ENCODE data around the gene GMPR.

Gene GMPR
- 2.5 to 27.8 (median 5.3) reads per million in 18 experiments for total RNA-seq

- peak; percentile 68 to 73 for DNase-seq
Measured at GRCh38 chr6:16238057-16238962, at the start of gene GMPR. TSS of gene GMPR (plus strand) at chr6:16238587. CDS start at chr6:16238694, 107 bp downstream.

GRCh38 chr6:16190214-16190613, 48.2 kb upstream of the GMPR start:
- no peak for DNase-seq

GRCh38 chr6:16196260-16196983, 42.0 kb upstream of the GMPR start:
- no peak for DNase-seq

- no peak for DNase-seq
Measured at GRCh38 chr6:16196984-16197546, 41.3 kb upstream of the GMPR start.

GRCh38 chr6:16198061-16198705, 40.2 kb upstream of the GMPR start:
- no peak for DNase-seq

GRCh38 chr6:16199804-16200203, 38.6 kb upstream of the GMPR start:
- no peak for DNase-seq

GRCh38 chr6:16200321-16200883, 38.0 kb upstream of the GMPR start:
- no peak for DNase-seq

GRCh38 chr6:16201706-16202105, 36.7 kb upstream of the GMPR start:
- DNase-seq, result no peak

- DNase-seq, result no peak
Measured at GRCh38 chr6:16204653-16205376, 33.6 kb upstream of the GMPR start.

GRCh38 chr6:16205377-16206144, 32.8 kb upstream of the GMPR start:
- no peak for DNase-seq

GRCh38 chr6:16206595-16207037, 31.8 kb upstream of the GMPR start:
- peak; percentile 72 to 76 for DNase-seq

GRCh38 chr6:16208989-16209388, 29.4 kb upstream of the GMPR start:
- no peak for DNase-seq

GRCh38 chr6:16209539-16209938, 28.8 kb upstream of the GMPR start:
- no peak for DNase-seq

GRCh38 chr6:16212276-16212675, 26.1 kb upstream of the GMPR start:
- DNase-seq, result no peak

- DNase-seq, result no peak
Measured at GRCh38 chr6:16216501-16217155, 21.8 kb upstream of the GMPR start.

- DNase-seq, result no peak
Measured at GRCh38 chr6:16217156-16217721, 21.1 kb upstream of the GMPR start.

GRCh38 chr6:16222826-16223225, 15.6 kb upstream of the GMPR start:
- DNase-seq, result no peak

GRCh38 chr6:16223362-16223761, 15.0 kb upstream of the GMPR start:
- no peak for DNase-seq

- DNase-seq, result peak in 1 of 2 donors; percentile 29
Measured at GRCh38 chr6:16224409-16224808, 14.0 kb upstream of the GMPR start.

Data from inflammatory macrophage (primary cell).